Spleen (tissue), 7 donors: Measurements from ENCODE around the gene MSH3.

Experiments
- POLR2A ChIP-seq, 3 donors: fragments of 450-650 bp; IDR thresholded peaks; one replicate each; pipeline ENCODE4 v1.5.1; 2017; ENCODE audit warnings: antibody characterized with exemption in 3 of 3, mild to moderate bottlenecking in 1 of 3
- POLR2AphosphoS5 ChIP-seq, 3 donors: sonication (generic); formaldehyde crosslinking; IDR thresholded peaks; one replicate each; pipeline ENCODE4 v1.5.1; 2017; ENCODE audit warnings: antibody characterized with exemption in 3 of 3
- TF ChIP-seq, protein P1 (sequence below), 11 experiments: fragments of 200-600 bp in 7 of 11; fragments of 450-650 bp in 4 of 11; sonication (generic) in 4 of 11; IDR thresholded peaks in 8 of 11; conservative IDR thresholded peaks in 3 of 11; 1 replicate in 7 of 11; 2 replicates in 4 of 11; pipeline versions ENCODE4 v1.4.0 to v1.8.0; 2016 to 2021; ENCODE audit warnings: antibody characterized with exemption in 11 of 11, inconsistent platforms in 4 of 11, mild to moderate bottlenecking in 1 of 11
- donor health status: DM: no; HTN: no; CAD: no; lungs with moderate emphysema.
- donor health status: DM: no; HTN: no; CAD: no.
- donor health status: DM: no; HTN: no; CAD: no.

DNA sequence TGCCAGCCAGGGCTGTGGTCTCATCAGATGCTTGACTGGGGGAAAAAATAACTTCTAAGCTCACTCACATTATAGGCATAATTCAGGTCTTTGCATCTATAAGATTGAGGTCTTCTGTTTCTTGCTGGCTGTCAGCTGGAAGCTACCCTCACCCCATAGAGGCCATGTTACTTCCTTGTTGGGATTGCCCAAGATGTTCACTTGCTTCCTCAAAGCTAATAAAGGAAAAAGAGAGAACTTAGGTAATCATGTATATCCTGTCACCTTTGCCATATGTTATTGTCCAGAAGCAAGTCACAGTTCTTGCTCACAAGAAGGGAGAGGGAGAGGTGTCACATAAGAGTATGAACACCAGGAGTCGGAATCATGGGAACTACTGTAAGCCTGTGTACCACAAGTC is 45.7 kb upstream of the MSH3 start:
- TF ChIP-seq, protein P1, sequence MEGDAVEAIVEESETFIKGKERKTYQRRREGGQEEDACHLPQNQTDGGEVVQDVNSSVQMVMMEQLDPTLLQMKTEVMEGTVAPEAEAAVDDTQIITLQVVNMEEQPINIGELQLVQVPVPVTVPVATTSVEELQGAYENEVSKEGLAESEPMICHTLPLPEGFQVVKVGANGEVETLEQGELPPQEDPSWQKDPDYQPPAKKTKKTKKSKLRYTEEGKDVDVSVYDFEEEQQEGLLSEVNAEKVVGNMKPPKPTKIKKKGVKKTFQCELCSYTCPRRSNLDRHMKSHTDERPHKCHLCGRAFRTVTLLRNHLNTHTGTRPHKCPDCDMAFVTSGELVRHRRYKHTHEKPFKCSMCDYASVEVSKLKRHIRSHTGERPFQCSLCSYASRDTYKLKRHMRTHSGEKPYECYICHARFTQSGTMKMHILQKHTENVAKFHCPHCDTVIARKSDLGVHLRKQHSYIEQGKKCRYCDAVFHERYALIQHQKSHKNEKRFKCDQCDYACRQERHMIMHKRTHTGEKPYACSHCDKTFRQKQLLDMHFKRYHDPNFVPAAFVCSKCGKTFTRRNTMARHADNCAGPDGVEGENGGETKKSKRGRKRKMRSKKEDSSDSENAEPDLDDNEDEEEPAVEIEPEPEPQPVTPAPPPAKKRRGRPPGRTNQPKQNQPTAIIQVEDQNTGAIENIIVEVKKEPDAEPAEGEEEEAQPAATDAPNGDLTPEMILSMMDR (IDR thresholded peaks at IDR 0.05 in 8 of 11, conservative IDR thresholded peaks at IDR 0.05 in 3 of 11), result no peak
- TF ChIP-seq POLR2AphosphoS5 (IDR thresholded peaks at IDR 0.05) (peak in 1 of 3 donors; percentile 30), POLR2A (IDR thresholded peaks at IDR 0.05) (no peak)
